SK-N-SH (cell line): ENCODE results near the gene CRACR2A. TPM values are rescaled to one million over a fixed set of nuclear protein-coding genes. Genes with fewer than 3 reads are reported as not detected.

Source experiments
- CTCF ChIA-PET: fragments of 300-600, 350-600 bp; formaldehyde crosslinking; extraction: SDS; loops from one replicate; lab custom pipeline; 2021; lab: Yijun Ruan, JAX
- POLR2A ChIA-PET: fragments of 350-600 bp; sonication (Branson Sonifier 250); formaldehyde crosslinking; extraction: SDS; loops from one replicate; lab custom pipeline; 2020; ENCODE audit warnings: antibody characterized with exemption, inconsistent platforms; lab: Yijun Ruan, JAX
- DNase-seq: peaks from one replicate; pipeline ENCODE4 v3.0.0; 2012
- H2AFZ ChIP-seq: fragments of 200-600 bp; sonication (generic); 2 replicates; pipeline ENCODE4 v1.8.1; 2016; ENCODE audit warnings: antibody characterized with exemption, mild to moderate bottlenecking, low read depth
- H3F3A ChIP-seq: fragments of 200-600 bp; sonication (generic); replicated peaks from 2 replicates; pipeline ENCODE3; 2016; ENCODE audit warnings: antibody characterized with exemption, mild to moderate bottlenecking; ENCODE audit not compliant: insufficient read depth
- H3K27ac ChIP-seq, 2 experiments: fragments of 200-500 bp in 1 of 2; fragments of 200-600 bp in 1 of 2; sonication (Bioruptor generic) in 1 of 2; sonication (generic), shearing (Covaris generic) in 1 of 2; 2 replicates each; pipeline versions ENCODE4 v1.5.1 to v1.6.1; 2014 to 2016; ENCODE audit warnings: low read depth in 2 of 2, inconsistent platforms in 1 of 2, low read length in 1 of 2, mild to moderate bottlenecking in 1 of 2, mixed read lengths in 1 of 2
- H3K27me3 ChIP-seq: fragments of 200-600 bp; sonication (generic), shearing (Covaris generic); 2 replicates; pipeline ENCODE4 v1.6.1; 2016; ENCODE audit warnings: mixed run types; ENCODE audit not compliant: insufficient read depth
- H3K36me3 ChIP-seq, 2 experiments: fragments of 200-500 bp in 1 of 2; fragments of 200-600 bp in 1 of 2; sonication (Bioruptor generic) in 1 of 2; sonication (generic) in 1 of 2; replicated peaks in 1 of 2; 2 replicates each; pipeline versions ENCODE3 to v1.5.1; 2014 to 2016; ENCODE audit warnings: low read length in 1 of 2, mild to moderate bottlenecking in 1 of 2; ENCODE audit not compliant: insufficient read depth in 2 of 2, control insufficient read depth in 1 of 2
- H3K4me1 ChIP-seq, 2 experiments: fragments of 200-500 bp in 1 of 2; fragments of 200-600 bp in 1 of 2; sonication (Bioruptor generic) in 1 of 2; sonication (generic), shearing (Covaris generic) in 1 of 2; 2 replicates each; pipeline versions ENCODE4 v1.5.1 to v1.6.1; 2014 to 2016; ENCODE audit warnings: low read depth in 1 of 2, low read length in 1 of 2, mixed run types in 1 of 2; ENCODE audit not compliant: insufficient read depth in 2 of 2, control insufficient read depth in 1 of 2
- H3K4me2 ChIP-seq: fragments of 200-600 bp; sonication (generic), shearing (Covaris generic); 2 replicates; pipeline ENCODE4 v1.6.1; 2017; ENCODE audit warnings: mixed run types
- H3K4me3 ChIP-seq, 2 experiments: fragments of 200-500 bp in 1 of 2; fragments of 200-600 bp in 1 of 2; sonication (Bioruptor generic) in 1 of 2; sonication (generic), shearing (Covaris generic) in 1 of 2; 2 replicates each; pipeline versions ENCODE4 v1.5.1 to v1.8.1; 2014 to 2016; ENCODE audit warnings: low read depth in 2 of 2, inconsistent platforms in 1 of 2, low read length in 1 of 2, mild to moderate bottlenecking in 1 of 2, mixed read lengths in 1 of 2, moderate library complexity in 1 of 2
- H3K79me2 ChIP-seq: fragments of 200-600 bp; sonication (generic); 2 replicates; pipeline ENCODE4 v1.8.1; 2017; ENCODE audit warnings: mild to moderate bottlenecking; ENCODE audit not compliant: insufficient read depth
- H3K9ac ChIP-seq: fragments of 200-600 bp; sonication (generic); 2 replicates; pipeline ENCODE4 v1.6.1; 2017; ENCODE audit warnings: mixed run types
- H3K9me2 ChIP-seq: fragments of 200-600 bp; sonication (generic); 2 replicates; pipeline ENCODE4 v1.6.1; 2017; ENCODE audit warnings: mixed run types
- H3K9me3 ChIP-seq: fragments of 200-600 bp; sonication (generic); 2 replicates; pipeline ENCODE4 v1.6.1; 2017; ENCODE audit warnings: mixed run types, mild to moderate bottlenecking, moderate library complexity
- H4K20me1 ChIP-seq: fragments of 200-600 bp; sonication (generic); 2 replicates; pipeline ENCODE4 v1.6.1; 2017; ENCODE audit warnings: mild to moderate bottlenecking, mixed run types; ENCODE audit not compliant: insufficient read depth
- FOSL2 ChIP-seq: IDR thresholded peaks from 2 replicates; pipeline ENCODE4 v1.4.0; 2012; ENCODE audit warnings: low read depth, mild to moderate bottlenecking, moderate library complexity, borderline replicate concordance
- FOXJ3 ChIP-seq: sonication (generic); formaldehyde crosslinking; IDR thresholded peaks from 2 replicates; pipeline ENCODE4 v1.5.1; 2020; ENCODE audit warnings: mild to moderate bottlenecking, missing genetic modification reagents
- FOXM1 ChIP-seq: IDR thresholded peaks from 2 replicates; pipeline ENCODE4 v1.4.0; 2012; ENCODE audit warnings: low read depth, mild to moderate bottlenecking
- GABPA ChIP-seq: IDR thresholded peaks from 2 replicates; pipeline ENCODE4 v1.4.0; 2012; ENCODE audit warnings: low read depth, mild to moderate bottlenecking
- MAX ChIP-seq: IDR thresholded peaks from 2 replicates; pipeline ENCODE4 v1.4.0; 2012; ENCODE audit warnings: low read depth
- MEF2A ChIP-seq: IDR thresholded peaks from 2 replicates; pipeline ENCODE4 v1.4.0; 2012; ENCODE audit warnings: low read depth, borderline replicate concordance
- MXI1 ChIP-seq: IDR thresholded peaks from 2 replicates; pipeline ENCODE4 v1.6.1; 2012; ENCODE audit warnings: mild to moderate bottlenecking, low read depth, low read length, improper control_type of control experiment
- NRF1 ChIP-seq: IDR thresholded peaks from 2 replicates; pipeline ENCODE4 v1.6.1; 2012; ENCODE audit warnings: low read depth, mild to moderate bottlenecking, low read length
- PBX3 ChIP-seq: IDR thresholded peaks from 2 replicates; pipeline ENCODE4; 2012
- RAD21 ChIP-seq: IDR thresholded peaks from 2 replicates; pipeline ENCODE4 v1.6.1; 2012; ENCODE audit warnings: mild to moderate bottlenecking, low read length
- RCOR1 ChIP-seq: fragments of 150-350 bp; IDR thresholded peaks from 2 replicates; pipeline ENCODE4 v1.6.1; 2017; ENCODE audit warnings: antibody characterized with exemption, low read length
- RFX5 ChIP-seq: IDR thresholded peaks from 2 replicates; pipeline ENCODE4 v1.6.1; 2012; ENCODE audit warnings: mild to moderate bottlenecking, improper control_type of control experiment, low read length
- RXRA ChIP-seq: IDR thresholded peaks from 2 replicates; pipeline ENCODE4 v1.4.0; 2012; ENCODE audit warnings: low read depth, mild to moderate bottlenecking, borderline replicate concordance
- SIN3A ChIP-seq: IDR thresholded peaks from 2 replicates; pipeline ENCODE4 v1.6.1; 2012; ENCODE audit warnings: low read depth, mild to moderate bottlenecking, low read length, moderate library complexity, borderline replicate concordance
- TEAD4 ChIP-seq: IDR thresholded peaks from 2 replicates; pipeline ENCODE4 v1.4.0; 2012; ENCODE audit warnings: mild to moderate bottlenecking, borderline replicate concordance; ENCODE audit not compliant: insufficient read depth
- WGBS: methylation state at CpG from one replicate; pipeline ENCODE4 v1.1.6; 2017; ENCODE audit warnings: low lambda C conversion rate; 5-methylcytosine and 5-hydroxymethylcytosine counted together
- polyA plus RNA-seq, 3 experiments: library from polyadenylated mRNA; depleted of rRNA; stranded (reverse); fragments of >200 nt; gene quantifications; 2 replicates each; pipeline ENCODE4 v1.2.3, GENCODE V29; 2012
- TF ChIP-seq, protein P1 (sequence below): fragments of 150-350 bp; IDR thresholded peaks from 2 replicates; pipeline ENCODE4 v1.6.1; 2016; ENCODE audit warnings: mild to moderate bottlenecking, low read depth, low read length
- TF ChIP-seq, protein P2 (sequence below): IDR thresholded peaks from 2 replicates; pipeline ENCODE4 v1.6.1; 2012; ENCODE audit warnings: mild to moderate bottlenecking, low read depth, low read length, moderate library complexity
- TF ChIP-seq, protein P3 (sequence below): fragments of 200-600 bp; sonication (generic); IDR thresholded peaks from 2 replicates; pipeline ENCODE4 v1.6.1; 2017; ENCODE audit warnings: antibody characterized with exemption, mild to moderate bottlenecking, moderate library complexity

Gene CRACR2A
- polyA plus RNA-seq, 1 of the 3 experiments (the other 2 are of a cell fraction): 0.12 TPM

GRCh38 chr12:3746758-3747157, 6.2 kb downstream of the CRACR2A start:
- Histone ChIP-seq H3F3A (no peaks in the 10 kb centered on the region), H3K9me2 (no peaks in the 10 kb centered on the region), H3K4me1 (no peaks in the 10 kb centered on the region), H3K36me3 (no peaks in the 10 kb centered on the region), H3K4me2 (no peak overlapping the region), H3K79me2 (no peaks in the 10 kb centered on the region), H4K20me1 (no peaks in the 10 kb centered on the region), H3K9ac (no peak overlapping the region), H3K9me3 (no peaks in the 10 kb centered on the region), H3K27me3 (no peaks in the 10 kb centered on the region), H2AFZ (no peak overlapping the region), H3K4me3 (no peak overlapping the region), H3K27ac (no peak overlapping the region)
- no peak for DNase-seq
- ChIA-PET CTCF (interaction anchor here (1.8 kb wide), 1 partner anchor 30 kb away, joined by 10 read pairs; no protein-coding TSS in a partner anchor), POLR2A (no interaction called here)
- TF ChIP-seq, protein P1, sequence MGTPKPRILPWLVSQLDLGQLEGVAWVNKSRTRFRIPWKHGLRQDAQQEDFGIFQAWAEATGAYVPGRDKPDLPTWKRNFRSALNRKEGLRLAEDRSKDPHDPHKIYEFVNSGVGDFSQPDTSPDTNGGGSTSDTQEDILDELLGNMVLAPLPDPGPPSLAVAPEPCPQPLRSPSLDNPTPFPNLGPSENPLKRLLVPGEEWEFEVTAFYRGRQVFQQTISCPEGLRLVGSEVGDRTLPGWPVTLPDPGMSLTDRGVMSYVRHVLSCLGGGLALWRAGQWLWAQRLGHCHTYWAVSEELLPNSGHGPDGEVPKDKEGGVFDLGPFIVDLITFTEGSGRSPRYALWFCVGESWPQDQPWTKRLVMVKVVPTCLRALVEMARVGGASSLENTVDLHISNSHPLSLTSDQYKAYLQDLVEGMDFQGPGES: no peak
- TF ChIP-seq MEF2A: no peak
- 70% methylated on average over 4 of the region's 4 CpGs for WGBS

- CTCF ChIA-PET: interaction anchor here (1.8 to 1.9 kb wide), 2 partner anchors 32 to 445 kb away, joined by 5 to 10 read pairs; no protein-coding TSS in a partner anchor
- Histone ChIP-seq H2AFZ (no peak overlapping the region), H3K36me3 (no peaks in the 10 kb centered on the region)
- TF ChIP-seq, protein P2, sequence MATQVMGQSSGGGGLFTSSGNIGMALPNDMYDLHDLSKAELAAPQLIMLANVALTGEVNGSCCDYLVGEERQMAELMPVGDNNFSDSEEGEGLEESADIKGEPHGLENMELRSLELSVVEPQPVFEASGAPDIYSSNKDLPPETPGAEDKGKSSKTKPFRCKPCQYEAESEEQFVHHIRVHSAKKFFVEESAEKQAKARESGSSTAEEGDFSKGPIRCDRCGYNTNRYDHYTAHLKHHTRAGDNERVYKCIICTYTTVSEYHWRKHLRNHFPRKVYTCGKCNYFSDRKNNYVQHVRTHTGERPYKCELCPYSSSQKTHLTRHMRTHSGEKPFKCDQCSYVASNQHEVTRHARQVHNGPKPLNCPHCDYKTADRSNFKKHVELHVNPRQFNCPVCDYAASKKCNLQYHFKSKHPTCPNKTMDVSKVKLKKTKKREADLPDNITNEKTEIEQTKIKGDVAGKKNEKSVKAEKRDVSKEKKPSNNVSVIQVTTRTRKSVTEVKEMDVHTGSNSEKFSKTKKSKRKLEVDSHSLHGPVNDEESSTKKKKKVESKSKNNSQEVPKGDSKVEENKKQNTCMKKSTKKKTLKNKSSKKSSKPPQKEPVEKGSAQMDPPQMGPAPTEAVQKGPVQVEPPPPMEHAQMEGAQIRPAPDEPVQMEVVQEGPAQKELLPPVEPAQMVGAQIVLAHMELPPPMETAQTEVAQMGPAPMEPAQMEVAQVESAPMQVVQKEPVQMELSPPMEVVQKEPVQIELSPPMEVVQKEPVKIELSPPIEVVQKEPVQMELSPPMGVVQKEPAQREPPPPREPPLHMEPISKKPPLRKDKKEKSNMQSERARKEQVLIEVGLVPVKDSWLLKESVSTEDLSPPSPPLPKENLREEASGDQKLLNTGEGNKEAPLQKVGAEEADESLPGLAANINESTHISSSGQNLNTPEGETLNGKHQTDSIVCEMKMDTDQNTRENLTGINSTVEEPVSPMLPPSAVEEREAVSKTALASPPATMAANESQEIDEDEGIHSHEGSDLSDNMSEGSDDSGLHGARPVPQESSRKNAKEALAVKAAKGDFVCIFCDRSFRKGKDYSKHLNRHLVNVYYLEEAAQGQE: no peak
- TF ChIP-seq FOSL2 (no peak), RAD21 (no peak), MEF2A (no peak), TEAD4 (no peak), GABPA (no peak), RCOR1 (no peak), PBX3 (no peak), RXRA (no peak), MXI1 (no peak), NRF1 (no peak), RFX5 (no peak), FOXM1 (no peak), SIN3A (no peak), MAX (no peak), FOXJ3 (no peak)
- TF ChIP-seq, protein P3, sequence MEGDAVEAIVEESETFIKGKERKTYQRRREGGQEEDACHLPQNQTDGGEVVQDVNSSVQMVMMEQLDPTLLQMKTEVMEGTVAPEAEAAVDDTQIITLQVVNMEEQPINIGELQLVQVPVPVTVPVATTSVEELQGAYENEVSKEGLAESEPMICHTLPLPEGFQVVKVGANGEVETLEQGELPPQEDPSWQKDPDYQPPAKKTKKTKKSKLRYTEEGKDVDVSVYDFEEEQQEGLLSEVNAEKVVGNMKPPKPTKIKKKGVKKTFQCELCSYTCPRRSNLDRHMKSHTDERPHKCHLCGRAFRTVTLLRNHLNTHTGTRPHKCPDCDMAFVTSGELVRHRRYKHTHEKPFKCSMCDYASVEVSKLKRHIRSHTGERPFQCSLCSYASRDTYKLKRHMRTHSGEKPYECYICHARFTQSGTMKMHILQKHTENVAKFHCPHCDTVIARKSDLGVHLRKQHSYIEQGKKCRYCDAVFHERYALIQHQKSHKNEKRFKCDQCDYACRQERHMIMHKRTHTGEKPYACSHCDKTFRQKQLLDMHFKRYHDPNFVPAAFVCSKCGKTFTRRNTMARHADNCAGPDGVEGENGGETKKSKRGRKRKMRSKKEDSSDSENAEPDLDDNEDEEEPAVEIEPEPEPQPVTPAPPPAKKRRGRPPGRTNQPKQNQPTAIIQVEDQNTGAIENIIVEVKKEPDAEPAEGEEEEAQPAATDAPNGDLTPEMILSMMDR: no peak
- TF ChIP-seq, protein P1: no peak
These were observed 7.8 kb downstream of the CRACR2A start for GRCh38 chr12:3745152-3745551.

More at GRCh38 chr12:3745152-3745551, 7.8 kb downstream of the CRACR2A start:
- Histone ChIP-seq H3K79me2 (no peaks in the 10 kb centered on the region), H3K9me3 (no peaks in the 10 kb centered on the region), H3K27ac (no peak overlapping the region), H3K4me3 (no peak overlapping the region), H3K4me1 (no peaks in the 10 kb centered on the region), H4K20me1 (no peaks in the 10 kb centered on the region), H3K9ac (no peak overlapping the region), H3K9me2 (no peaks in the 10 kb centered on the region), H3F3A (no peaks in the 10 kb centered on the region), H3K27me3 (no peaks in the 10 kb centered on the region; the same call in 1 of the 2 replicates), H3K4me2 (no peak overlapping the region)
- 78% methylated on average over 6 of the region's 6 CpGs for WGBS
- POLR2A ChIA-PET: no interaction called here
- DNase-seq: no peak
